ENCODE measurements around the gene HTRA1.

HTRA1 gene

DNA sequence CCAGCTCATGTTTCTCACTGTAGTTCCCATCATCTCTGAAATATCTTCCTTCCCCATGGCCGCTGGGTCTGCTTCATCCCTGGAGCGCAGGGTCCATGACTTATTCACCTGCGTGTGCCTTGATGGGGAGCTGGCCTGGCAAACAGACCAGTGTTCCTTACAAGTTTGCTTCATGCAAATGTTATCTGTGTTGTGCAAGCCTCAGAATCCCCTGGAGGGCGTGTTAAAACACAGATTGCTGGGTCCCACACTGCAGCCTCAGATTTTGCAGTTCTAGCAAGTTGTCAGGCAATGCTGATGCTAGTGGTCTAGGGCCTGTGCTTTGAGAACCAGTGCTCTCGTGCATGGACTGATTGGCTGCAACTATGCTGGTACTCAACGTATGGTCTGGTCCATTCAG lies 92.0 kb downstream of the HTRA1 start:
- H3K4me3 ChIP-seq (ENCODE audit: low read depth, low read length), result no peak overlapping the region
- TF ChIP-seq, protein P1, sequence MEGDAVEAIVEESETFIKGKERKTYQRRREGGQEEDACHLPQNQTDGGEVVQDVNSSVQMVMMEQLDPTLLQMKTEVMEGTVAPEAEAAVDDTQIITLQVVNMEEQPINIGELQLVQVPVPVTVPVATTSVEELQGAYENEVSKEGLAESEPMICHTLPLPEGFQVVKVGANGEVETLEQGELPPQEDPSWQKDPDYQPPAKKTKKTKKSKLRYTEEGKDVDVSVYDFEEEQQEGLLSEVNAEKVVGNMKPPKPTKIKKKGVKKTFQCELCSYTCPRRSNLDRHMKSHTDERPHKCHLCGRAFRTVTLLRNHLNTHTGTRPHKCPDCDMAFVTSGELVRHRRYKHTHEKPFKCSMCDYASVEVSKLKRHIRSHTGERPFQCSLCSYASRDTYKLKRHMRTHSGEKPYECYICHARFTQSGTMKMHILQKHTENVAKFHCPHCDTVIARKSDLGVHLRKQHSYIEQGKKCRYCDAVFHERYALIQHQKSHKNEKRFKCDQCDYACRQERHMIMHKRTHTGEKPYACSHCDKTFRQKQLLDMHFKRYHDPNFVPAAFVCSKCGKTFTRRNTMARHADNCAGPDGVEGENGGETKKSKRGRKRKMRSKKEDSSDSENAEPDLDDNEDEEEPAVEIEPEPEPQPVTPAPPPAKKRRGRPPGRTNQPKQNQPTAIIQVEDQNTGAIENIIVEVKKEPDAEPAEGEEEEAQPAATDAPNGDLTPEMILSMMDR (IDR thresholded peaks at IDR 0.05; ENCODE audit: low read depth, low read length), result no peak

DNA sequence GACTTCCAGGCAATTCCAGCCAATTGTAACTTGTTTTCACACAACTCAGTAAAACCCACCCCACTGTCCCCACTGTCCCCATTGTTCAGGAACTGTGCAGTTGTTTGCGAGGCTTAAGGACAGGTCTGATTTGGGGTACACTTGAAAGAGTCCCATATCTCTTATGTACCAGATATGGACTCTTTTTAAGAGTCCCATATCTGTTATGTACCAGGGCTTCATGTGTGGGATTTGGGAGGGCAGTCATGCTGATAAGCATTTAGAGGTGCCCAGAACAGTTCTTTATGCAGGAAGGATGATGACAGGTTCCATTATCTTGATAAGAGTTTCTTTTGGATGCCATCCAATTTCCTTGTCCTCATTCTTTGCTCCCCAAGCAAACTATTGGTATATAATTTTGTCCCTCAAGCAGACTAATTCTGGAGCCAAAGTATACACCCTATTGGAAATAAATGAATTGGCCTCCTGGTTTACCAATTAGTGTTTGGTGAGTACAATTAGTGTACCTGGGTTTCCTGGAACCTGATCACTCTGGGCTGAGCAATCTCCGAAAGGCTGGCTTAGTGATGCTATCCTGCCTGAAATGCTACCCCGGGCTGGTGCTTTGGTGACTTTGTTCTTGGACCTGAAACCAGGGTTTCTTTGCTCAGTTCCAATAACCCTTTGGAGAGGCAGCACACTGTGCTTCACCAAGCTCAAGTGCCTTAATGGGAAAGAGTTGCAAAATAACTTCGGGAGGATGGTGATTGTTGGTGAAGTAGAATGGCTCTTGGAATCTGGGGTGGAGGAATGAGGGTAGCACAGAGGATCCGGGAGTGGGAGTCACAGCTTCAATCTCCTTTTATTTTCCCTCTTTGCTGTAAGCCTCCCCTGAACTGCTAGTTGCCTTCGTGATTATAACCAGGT lies 93.0 kb downstream of the HTRA1 start:
- no peak overlapping the region for H3K4me3 ChIP-seq (ENCODE audit: low read depth, low read length)
- TF ChIP-seq, protein P1 (IDR thresholded peaks at IDR 0.05; ENCODE audit: low read depth, low read length), result no peak

DNA sequence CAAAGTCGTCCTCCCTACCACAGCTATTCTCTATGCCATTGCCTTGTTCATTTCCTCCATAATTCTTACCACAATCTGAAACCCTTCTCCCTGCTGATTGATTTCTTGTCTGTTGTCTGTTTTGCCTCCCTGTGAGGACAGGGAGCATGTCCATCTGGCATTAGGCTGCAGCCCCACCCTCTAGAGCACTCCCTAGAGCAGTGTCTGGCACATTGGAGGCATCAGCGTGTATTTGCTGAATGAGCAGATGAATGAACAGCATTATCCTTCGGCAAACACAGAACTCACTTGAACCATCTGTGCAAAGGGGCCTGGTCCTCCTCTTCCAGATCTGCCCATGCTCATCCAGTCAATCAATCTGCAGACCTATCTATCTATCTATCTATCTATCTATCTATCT lies 94.1 kb downstream of the HTRA1 start:
- TF ChIP-seq, protein P1 (IDR thresholded peaks at IDR 0.05; ENCODE audit: low read depth, low read length), result no peak
- no peak overlapping the region for H3K4me3 ChIP-seq (ENCODE audit: low read depth, low read length)

DNA sequence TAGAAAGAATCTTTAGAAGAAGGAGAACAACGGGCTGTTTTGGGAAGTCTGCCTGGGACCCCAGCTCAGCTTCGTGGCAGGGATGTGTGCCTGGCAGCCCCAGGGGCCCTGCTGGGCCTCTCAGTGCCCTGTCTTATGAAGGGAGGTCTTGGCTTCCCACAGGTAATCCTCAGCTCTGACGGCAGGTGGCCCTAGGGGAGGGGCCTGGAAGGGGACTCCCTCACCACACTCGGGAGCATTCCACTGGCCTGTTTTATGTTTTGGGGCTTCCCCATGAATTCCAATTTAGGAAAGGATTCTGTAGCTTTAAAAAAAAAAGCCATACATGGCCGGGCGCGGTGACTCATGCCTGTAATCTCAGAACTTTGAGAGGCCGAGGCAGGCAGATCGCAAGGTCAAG lies 96.2 kb downstream of the HTRA1 start:
- H3K4me3 ChIP-seq (ENCODE audit: low read depth, low read length), result no peak overlapping the region
- TF ChIP-seq, protein P1 (IDR thresholded peaks at IDR 0.05; ENCODE audit: low read depth, low read length), result no peak

DNA sequence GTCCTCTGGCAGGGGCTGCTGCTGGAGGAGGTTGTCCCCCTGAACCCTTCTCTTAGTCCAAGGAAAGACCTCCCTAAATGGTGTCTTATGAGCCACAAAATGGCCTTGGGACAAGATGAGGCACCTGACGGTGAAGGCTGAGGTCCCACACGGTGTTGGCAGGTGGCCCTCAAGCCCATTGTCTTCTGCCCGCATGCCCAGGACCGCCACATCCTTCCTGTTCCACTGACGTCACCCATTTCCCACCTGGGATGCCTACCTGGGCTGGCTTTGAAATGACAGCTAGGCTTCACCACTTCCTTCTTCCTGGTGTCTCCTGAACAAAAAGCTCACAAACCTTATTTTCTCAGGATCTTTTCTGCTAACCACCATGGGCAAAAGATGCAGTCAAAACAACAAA lies 97.1 kb downstream of the HTRA1 start:
- TF ChIP-seq, protein P1 (IDR thresholded peaks at IDR 0.05; ENCODE audit: low read depth, low read length), result no peak
- no peak overlapping the region for H3K4me3 ChIP-seq (ENCODE audit: low read depth, low read length)

DNA sequence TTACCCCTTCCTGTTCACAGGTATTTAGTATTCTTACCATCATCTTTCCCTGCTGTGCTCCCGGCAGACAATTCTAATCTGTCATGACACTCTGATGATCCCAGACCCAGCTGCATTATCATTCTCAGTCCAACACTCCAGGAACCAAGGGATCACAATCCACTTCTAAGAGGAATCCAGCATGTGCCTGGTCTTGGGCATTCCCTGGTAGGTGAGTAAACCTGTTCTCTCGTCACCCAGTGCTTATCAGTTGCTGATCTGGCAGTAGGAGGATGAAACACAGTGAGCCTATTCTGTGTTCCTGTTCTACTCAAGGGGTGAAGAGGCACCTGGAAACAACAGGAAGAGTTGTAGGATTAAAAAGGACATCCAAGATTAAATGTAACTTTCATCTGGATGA lies 97.9 kb downstream of the HTRA1 start:
- TF ChIP-seq, protein P1 (IDR thresholded peaks at IDR 0.05; ENCODE audit: low read depth, low read length), result no peak
- no peak overlapping the region for H3K4me3 ChIP-seq (ENCODE audit: low read depth, low read length)

DNA sequence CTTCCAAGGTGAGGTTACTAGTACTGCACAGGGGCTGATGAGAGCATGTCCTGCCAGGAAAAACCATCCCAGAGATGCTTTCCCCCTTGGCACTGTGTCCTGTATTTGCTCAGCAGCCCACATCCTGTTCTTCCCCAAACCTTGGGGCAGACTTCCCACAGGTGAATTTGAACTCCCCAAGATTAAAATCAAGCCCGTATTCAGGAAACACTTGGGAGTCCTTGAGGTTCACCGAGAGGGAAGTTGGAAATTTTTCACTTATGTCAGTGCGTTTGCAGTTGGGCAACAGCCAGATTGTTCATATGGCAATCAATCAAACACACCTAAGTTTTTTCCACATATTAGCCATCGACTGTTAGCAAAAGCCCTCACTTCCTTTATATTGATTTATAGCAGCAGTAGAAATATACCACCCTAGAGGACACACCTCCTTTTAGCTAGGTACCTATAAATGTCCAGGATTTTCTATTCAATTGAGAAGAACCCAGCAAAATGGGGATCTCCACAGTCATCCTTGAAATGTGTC lies 99.0 kb downstream of the HTRA1 start, which contains the start of gene DMBT1:
Gene DMBT1 (plus strand): TSS at position 476 of the 526 bp plus-strand sequence. CDS start 17 bp downstream, at position 493.
- TF ChIP-seq, protein P1 (IDR thresholded peaks at IDR 0.05; ENCODE audit: low read depth, low read length), result no peak
- no peak within 1 kb of the TSS for H3K4me3 ChIP-seq (ENCODE audit: low read depth, low read length)
